Thymus (tissue), 11 donors: ENCODE data around the gene ELF1. TPM values are rescaled to one million over a fixed set of nuclear protein-coding genes. Genes with fewer than 3 reads are reported as not detected.
"Not testable (repeated sequence)": the region's sequence is repeated elsewhere in the genome, so short reads cannot be mapped to it uniquely, and the experiment has no call there.

Source experiments
- DNase-seq, 9 donors: peaks; one replicate each; pipeline ENCODE4 v3.0.0-alpha.2; 2013; ENCODE audit warnings: low spot score in 9 of 9, low read depth in 6 of 9, missing footprints in 1 of 9
- H3K27ac ChIP-seq, 2 donors: one replicate each; pipeline ENCODE4 v1.5.1; 2013; ENCODE audit warnings: control low read depth in 1 of 2, low read depth in 1 of 2, low read length in 1 of 2, mild to moderate bottlenecking in 1 of 2, moderate library complexity in 1 of 2
- H3K27me3 ChIP-seq, 2 donors: one replicate each; pipeline ENCODE4 v1.5.1; 2013; ENCODE audit warnings: low read length in 1 of 2; ENCODE audit not compliant: control insufficient read depth in 2 of 2, insufficient read depth in 1 of 2
- H3K36me3 ChIP-seq, 2 donors: one replicate each; pipeline ENCODE4 v1.5.1; 2013; ENCODE audit warnings: low read length in 1 of 2, mild to moderate bottlenecking in 1 of 2, moderate library complexity in 1 of 2; ENCODE audit not compliant: control insufficient read depth in 2 of 2, insufficient read depth in 2 of 2
- H3K4me1 ChIP-seq, 2 donors: one replicate each; pipeline ENCODE4 v1.5.1; 2013; ENCODE audit warnings: low read length in 2 of 2; ENCODE audit not compliant: control insufficient read depth in 2 of 2, insufficient read depth in 2 of 2
- H3K4me3 ChIP-seq, 2 donors: one replicate each; pipeline ENCODE4 v1.5.1; 2013; ENCODE audit warnings: low read length in 2 of 2, control low read depth in 1 of 2, mild to moderate bottlenecking in 1 of 2
- H3K9me3 ChIP-seq, 2 donors: one replicate each; pipeline ENCODE4 v1.5.1; 2013; ENCODE audit warnings: low read length in 1 of 2, mild to moderate bottlenecking in 1 of 2; ENCODE audit not compliant: control insufficient read depth in 2 of 2, insufficient read depth in 1 of 2
- WGBS: extraction: QIAGEN DNeasy Blood & Tissue Kit; methylation state at CpG from one replicate; pipeline ENCODE4 v1.1.7; 2013; 5-methylcytosine and 5-hydroxymethylcytosine counted together
- polyA plus RNA-seq: library from polyadenylated mRNA; stranded (reverse); fragments of 200-250 nt; gene quantifications from one replicate; pipeline ENCODE4 v1.2.3, GENCODE V29; 2013
- total RNA-seq: library from RNA; stranded (reverse); fragments of 120-200 nt; gene quantifications from one replicate; pipeline ENCODE4 v1.2.4, GENCODE V29; 2013
- donor health status: healthy.

Gene ELF1
- total and polyA plus RNA-seq, 2 donors = 64.2 to 89.3 TPM

GRCh38 chr13:40884175-40884574 lies 134.9 kb downstream of the ELF1 start:
- not testable (repeated sequence) for H3K4me3 ChIP-seq, H3K4me1 ChIP-seq, H3K27ac ChIP-seq, DNase-seq, H3K27me3 ChIP-seq
- Histone ChIP-seq H3K36me3 (peaks cover 5 to 12% of the 10 kb centered on the region in 2 donors), H3K9me3 (peaks cover 6 to 11% of the 10 kb centered on the region in 2 donors)
- WGBS = no CpG with 5 or more reads among the region's 1 CpG

Other genes with a start within 250 kb of the ELF1 start
- gene MRPS31, start 248.1 kb downstream of the ELF1 start, total RNA-seq = 32.3 TPM
- 61.3 TPM for gene MRPS31, start 248.1 kb downstream of the ELF1 start, polyA plus RNA-seq
- gene SLC25A15, start 229.7 kb downstream of the ELF1 start, total RNA-seq = 14.5 TPM
- 3.0 TPM for gene SLC25A15, start 229.7 kb downstream of the ELF1 start, polyA plus RNA-seq
- gene WBP4, start 42.2 kb upstream of the ELF1 start, total RNA-seq = 15.2 TPM
- 16.6 TPM for gene WBP4, start 42.2 kb upstream of the ELF1 start, polyA plus RNA-seq
- gene KBTBD6, start 113.5 kb upstream of the ELF1 start, total RNA-seq = 5.5 TPM
- 7.0 TPM for gene KBTBD6, start 113.5 kb upstream of the ELF1 start, polyA plus RNA-seq
- gene KBTBD7, start 175.3 kb upstream of the ELF1 start, total RNA-seq = 6.9 TPM
- 5.8 TPM for gene KBTBD7, start 175.3 kb upstream of the ELF1 start, polyA plus RNA-seq
- 16.3 TPM for gene MTRF1, start 244.3 kb upstream of the ELF1 start, total RNA-seq
- 24.5 TPM for gene MTRF1, start 244.3 kb upstream of the ELF1 start, polyA plus RNA-seq